NT2/D1 (cell line): ENCODE measurements around the gene ZBTB49.

Experiments
- DNase-seq: peaks from one replicate; pipeline ENCODE4 v3.0.0-alpha.2; 2011; ENCODE audit warnings: low read depth, low spot score
- H3K27me3 ChIP-seq: 2 replicates; pipeline ENCODE4 v1.6.0; 2011; ENCODE audit warnings: mild to moderate bottlenecking; ENCODE audit not compliant: insufficient read length, insufficient read depth
- H3K36me3 ChIP-seq: 2 replicates; pipeline ENCODE4 v1.6.1; 2011; ENCODE audit warnings: mild to moderate bottlenecking, low read length, mixed read lengths; ENCODE audit not compliant: insufficient read depth, insufficient read length
- H3K4me1 ChIP-seq: 2 replicates; pipeline ENCODE4 v1.5.1; 2011; ENCODE audit not compliant: insufficient read depth, insufficient read length
- H3K4me3 ChIP-seq: 2 replicates; pipeline ENCODE4 v1.5.1; 2011; ENCODE audit warnings: low read depth; ENCODE audit not compliant: insufficient read length
- H3K9ac ChIP-seq: 2 replicates; pipeline ENCODE4 v1.6.0; 2011; ENCODE audit warnings: low read depth; ENCODE audit not compliant: insufficient read length
- H3K9me3 ChIP-seq: 2 replicates; pipeline ENCODE4 v1.5.1; 2011; ENCODE audit warnings: mild to moderate bottlenecking, low read length; ENCODE audit not compliant: insufficient read depth
- SUZ12 ChIP-seq: IDR thresholded peaks from 2 replicates; pipeline ENCODE4 v1.6.1; 2011; ENCODE audit not compliant: insufficient read length, insufficient read depth; ENCODE audit errors: extremely low read depth
- YY1 ChIP-seq: IDR thresholded peaks from 2 replicates; pipeline ENCODE4 v1.6.1; 2011; ENCODE audit not compliant: insufficient read length, insufficient read depth
- ZNF274 ChIP-seq: IDR thresholded peaks from 2 replicates; pipeline ENCODE4 v1.6.1; 2011; ENCODE audit warnings: mild to moderate bottlenecking, low read depth, low read length

The ZBTB49 gene

DNA sequence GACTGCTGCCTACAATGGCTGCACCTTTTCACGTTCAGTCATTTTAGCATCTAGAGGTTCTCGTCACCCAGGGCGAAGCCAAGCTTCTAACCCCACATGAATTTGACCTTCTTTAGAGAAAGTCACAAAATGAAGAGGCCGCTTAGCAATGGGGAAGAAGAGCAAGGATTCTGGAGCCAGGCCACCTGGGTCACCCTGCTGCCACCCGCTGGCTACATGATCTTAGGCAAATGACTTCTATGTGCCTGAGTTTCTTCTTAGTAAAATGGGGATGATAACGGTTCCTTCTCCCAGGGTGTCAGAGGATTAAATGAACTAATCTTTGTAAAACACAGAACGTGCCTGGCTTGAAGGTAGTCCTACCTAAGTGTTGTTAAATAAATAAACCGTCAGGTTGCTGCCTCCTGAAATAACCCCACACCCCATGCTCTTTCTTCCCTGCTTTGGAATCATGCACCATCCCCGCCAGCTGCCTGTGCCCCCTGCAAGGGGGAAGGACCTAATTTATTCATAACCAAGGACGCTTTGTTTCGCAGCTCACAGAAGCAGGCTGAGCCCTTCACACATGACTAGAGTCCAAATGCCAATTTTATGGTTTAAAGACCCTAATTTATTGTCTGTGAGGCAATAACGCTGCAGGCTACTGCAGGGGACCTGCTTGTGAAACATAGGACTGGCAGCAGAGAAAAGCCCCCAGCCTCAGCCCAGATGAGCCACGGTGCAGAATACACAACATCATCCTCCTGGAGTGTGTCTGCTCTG is 68.2 kb downstream of the ZBTB49 start:
- Histone ChIP-seq H3K4me1 (no peaks in the 10 kb centered on the region), H3K27me3 (no peaks in the 10 kb centered on the region), H3K9ac (no peak overlapping the region), H3K9me3 (peaks cover under 1% of the 10 kb centered on the region; the same call in 1 of the 2 replicates), H3K4me3 (no peak overlapping the region), H3K36me3 (no peaks in the 10 kb centered on the region)
- no peak for DNase-seq
- TF ChIP-seq ZNF274 (no peak), SUZ12 (no peak), YY1 (no peak)

GRCh38 chr4:4361883-4362282 is 71.8 kb downstream of the ZBTB49 start:
- no peak for DNase-seq

GRCh38 chr4:4362991-4363697 is 73.1 kb downstream of the ZBTB49 start:
- H3K9me3 ChIP-seq, result peaks cover 34% of the 10 kb centered on the region; the same call in 1 of the 2 replicates
- TF ChIP-seq SUZ12 (no peak), ZNF274 (no peak), YY1 (no peak)
- no peak overlapping the region for H3K4me3 ChIP-seq
- no peak for DNase-seq
- H3K9ac ChIP-seq, result no peak overlapping the region
- H3K4me1 ChIP-seq, result no peaks in the 10 kb centered on the region
- H3K36me3 ChIP-seq, result no peaks in the 10 kb centered on the region
- H3K27me3 ChIP-seq, result no peaks in the 10 kb centered on the region

More at GRCh38 chr4:4361883-4362282, 71.8 kb downstream of the ZBTB49 start:
- TF ChIP-seq YY1, result no peak
- TF ChIP-seq SUZ12, result no peak
- TF ChIP-seq ZNF274, result no peak
- no peak overlapping the region for H3K9ac ChIP-seq
- no peak overlapping the region for H3K4me3 ChIP-seq
- H3K27me3 ChIP-seq, result no peaks in the 10 kb centered on the region
- H3K4me1 ChIP-seq, result no peaks in the 10 kb centered on the region
- no peaks in the 10 kb centered on the region for H3K36me3 ChIP-seq
- peaks cover 34% of the 10 kb centered on the region; the same call in 1 of the 2 replicates for H3K9me3 ChIP-seq

DNA sequence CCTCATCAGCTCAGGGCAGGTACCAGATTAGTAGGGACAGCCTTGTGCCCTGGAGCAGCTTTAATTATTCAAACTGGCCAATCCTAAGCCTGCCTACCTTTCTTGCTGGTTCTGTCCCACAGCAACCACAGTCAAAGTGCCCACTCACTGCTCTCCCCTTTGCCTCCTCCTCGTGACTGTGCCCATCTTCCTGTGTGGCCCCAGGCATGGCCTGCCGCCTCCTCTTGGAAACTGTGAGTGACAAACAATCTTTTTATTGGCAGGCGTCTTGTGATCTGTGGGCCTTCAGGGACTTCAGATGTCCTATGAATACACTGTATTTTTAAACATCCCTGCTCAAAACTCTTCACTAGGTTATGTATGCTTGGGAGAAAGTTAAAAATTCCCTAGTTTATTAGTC is 74.0 kb downstream of the ZBTB49 start:
- no peak overlapping the region for H3K9ac ChIP-seq
- no peak for DNase-seq
- H3K36me3 ChIP-seq, result no peaks in the 10 kb centered on the region
- H3K9me3 ChIP-seq, result peaks cover 34% of the 10 kb centered on the region; the same call in 1 of the 2 replicates
- no peaks in the 10 kb centered on the region for H3K4me1 ChIP-seq
- TF ChIP-seq ZNF274 (no peak), SUZ12 (no peak), YY1 (no peak)
- H3K4me3 ChIP-seq, result no peak overlapping the region
- no peaks in the 10 kb centered on the region for H3K27me3 ChIP-seq

DNA sequence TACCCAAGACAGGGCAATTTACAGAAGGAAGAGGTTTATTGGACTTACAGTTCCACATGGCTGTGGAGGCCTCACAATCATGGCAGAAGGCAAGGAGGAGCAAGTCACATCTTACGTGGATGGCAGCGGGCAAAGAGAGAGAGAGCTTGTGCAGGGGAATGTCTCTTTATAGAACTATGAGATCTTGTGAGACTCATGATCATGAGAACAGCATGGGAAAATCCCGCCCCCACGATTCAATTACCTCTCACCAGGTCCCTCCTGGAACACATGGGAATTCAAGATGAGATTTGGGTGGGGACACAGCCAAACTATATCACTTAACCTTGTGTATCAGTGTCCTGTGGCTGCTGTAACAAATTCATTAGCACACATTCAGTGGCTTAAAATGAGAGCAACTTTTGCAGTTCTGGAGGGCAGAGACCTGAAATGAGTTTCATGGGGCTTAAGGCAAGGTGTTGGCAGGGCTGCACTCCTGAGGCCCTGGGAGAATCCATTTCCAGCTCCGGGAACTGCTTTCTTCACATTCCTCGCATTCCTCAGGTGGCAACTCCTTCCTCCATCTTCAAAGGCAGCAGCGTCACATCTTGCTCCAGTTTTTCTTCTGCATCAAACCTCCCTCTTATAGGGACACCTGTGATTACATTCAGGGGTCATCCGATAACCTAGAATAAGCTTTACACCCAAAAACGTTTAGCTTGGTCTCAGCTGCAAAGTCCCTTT is 74.6 kb downstream of the ZBTB49 start:
- H3K4me1 ChIP-seq, result no peaks in the 10 kb centered on the region
- H3K27me3 ChIP-seq, result no peaks in the 10 kb centered on the region
- no peak for TF ChIP-seq ZNF274
- TF ChIP-seq SUZ12, result no peak
- H3K36me3 ChIP-seq, result no peaks in the 10 kb centered on the region
- peaks cover 34% of the 10 kb centered on the region; the same call in 1 of the 2 replicates for H3K9me3 ChIP-seq
- H3K4me3 ChIP-seq, result no peak overlapping the region
- peak; percentile 39 for DNase-seq
- no peak overlapping the region for H3K9ac ChIP-seq

- Histone ChIP-seq H3K36me3 (no peaks in the 10 kb centered on the region), H3K4me1 (no peaks in the 10 kb centered on the region), H3K9me3 (peaks cover 27% of the 10 kb centered on the region; the same call in 1 of the 2 replicates), H3K9ac (no peak overlapping the region), H3K4me3 (no peak overlapping the region), H3K27me3 (no peaks in the 10 kb centered on the region)
- no peak for TF ChIP-seq SUZ12
- TF ChIP-seq YY1, result no peak
- DNase-seq, result no peak
These were observed 78.9 kb downstream of the ZBTB49 start for GRCh38 chr4:4368809-4369580.
